ENCODE data around the gene AAGAB.
"Not testable (repeated sequence)": the region's sequence is repeated elsewhere in the genome, so short reads cannot be mapped to it uniquely, and the experiment has no call there.

Gene AAGAB

GRCh38 chr15:67254238-67255175 lies at the start of gene AAGAB, which contains the start of gene IQCH:
AAGAB (minus strand) TSS chr15:67254661; CDS start chr15:67254631, 30 bp downstream.
IQCH (plus strand) TSS chr15:67254786; CDS start chr15:67254897, 111 bp downstream.
- peak; percentile 99 for DNase-seq (ENCODE audit: low spot score)

- DNase-seq (ENCODE audit: low spot score): peak; percentile 11
These were observed 49.3 kb upstream of the AAGAB start for GRCh38 chr15:67303490-67304363.

- no peak for DNase-seq (ENCODE audit: low spot score)
These were observed 46.0 kb upstream of the AAGAB start for GRCh38 chr15:67300266-67301025.

- DNase-seq (ENCODE audit: low spot score): no peak
These were observed 42.2 kb upstream of the AAGAB start for GRCh38 chr15:67296684-67297083.

GRCh38 chr15:67296188-67296587 lies 41.7 kb upstream of the AAGAB start:
- DNase-seq (ENCODE audit: low spot score): no peak

GRCh38 chr15:67290319-67290718 lies 35.9 kb upstream of the AAGAB start:
- DNase-seq (ENCODE audit: low spot score): no peak

- DNase-seq (ENCODE audit: low spot score): not testable (repeated sequence)
These were observed 31.9 kb upstream of the AAGAB start for GRCh38 chr15:67286400-67286799.

GRCh38 chr15:67285625-67286024 lies 31.2 kb upstream of the AAGAB start:
- not testable (repeated sequence) for DNase-seq (ENCODE audit: low spot score)

GRCh38 chr15:67281714-67282113 lies 27.3 kb upstream of the AAGAB start:
- DNase-seq (ENCODE audit: low spot score): no peak

GRCh38 chr15:67280217-67280616 lies 25.8 kb upstream of the AAGAB start:
- no peak for DNase-seq (ENCODE audit: low spot score)

- no peak for DNase-seq (ENCODE audit: low spot score)
These were observed 22.2 kb upstream of the AAGAB start for GRCh38 chr15:67276666-67277065.

- DNase-seq (ENCODE audit: low spot score): no peak
These were observed 19.8 kb upstream of the AAGAB start for GRCh38 chr15:67274236-67274635.

GRCh38 chr15:67267951-67268941 lies 13.8 kb upstream of the AAGAB start:
- DNase-seq (ENCODE audit: low spot score): no peak

- no peak for DNase-seq (ENCODE audit: low spot score)
These were observed 13.0 kb upstream of the AAGAB start for GRCh38 chr15:67267440-67267839.

GRCh38 chr15:67266870-67267269 lies 12.4 kb upstream of the AAGAB start:
- no peak for DNase-seq (ENCODE audit: low spot score)

GRCh38 chr15:67259806-67260205 lies 5.3 kb upstream of the AAGAB start:
- DNase-seq (ENCODE audit: low spot score): no peak

GRCh38 chr15:67259379-67259778 lies 4.9 kb upstream of the AAGAB start:
- DNase-seq (ENCODE audit: low spot score): no peak

GRCh38 chr15:67258412-67258811 lies 4.0 kb upstream of the AAGAB start:
- DNase-seq (ENCODE audit: low spot score): not testable (repeated sequence)

GRCh38 chr15:67256051-67256450 lies 1.6 kb upstream of the AAGAB start:
- no peak for DNase-seq (ENCODE audit: low spot score)

GRCh38 chr15:67253549-67254237 lies 768 bp downstream of the AAGAB start:
- no peak for DNase-seq (ENCODE audit: low spot score)

All from GM03348 (cell line).